Gastroesophageal sphincter (tissue), 3 donors: Measurements from ENCODE around the gene STX2.

Experiments
- CTCF ChIP-seq, 4 experiments: fragments of 200-600 bp in 2 of 4; fragments of 450-650 bp in 2 of 4; sonication (generic) in 1 of 4; IDR thresholded peaks; one replicate each; pipeline ENCODE4 v1.5.1; 2017 to 2019; ENCODE audit warnings: antibody characterized with exemption in 4 of 4, mild to moderate bottlenecking in 2 of 4, moderate library complexity in 2 of 4
- POLR2A ChIP-seq, 2 donors: fragments of 450-650 bp; IDR thresholded peaks; one replicate each; pipeline ENCODE4 v1.6.1; 2017; ENCODE audit warnings: antibody characterized with exemption in 2 of 2, mild to moderate bottlenecking in 2 of 2, moderate library complexity in 1 of 2
- POLR2AphosphoS5 ChIP-seq: sonication (generic); formaldehyde crosslinking; IDR thresholded peaks from one replicate; pipeline ENCODE4 v1.6.1; 2017; ENCODE audit warnings: antibody characterized with exemption

GRCh38 chr12:130795906-130796305 lies 43.1 kb downstream of the STX2 start:
- TF ChIP-seq CTCF (IDR thresholded peaks at IDR 0.05) (no peak), POLR2A (IDR thresholded peaks at IDR 0.05) (no peak), POLR2AphosphoS5 (no peak)
